Pancreas (tissue), 10 donors: ENCODE data around the gene EML1. TPM values are rescaled to one million over a fixed set of nuclear protein-coding genes. Genes with fewer than 3 reads are reported as not detected.

ENCODE experiments used
- ATAC-seq, 4 donors: fragments of 200-7000 bp; cut with Tn5 transposase; one replicate each; pipeline versions ENCODE4 v1.8.0 to v1.9.1; 2020; ENCODE audit warnings: mild to moderate bottlenecking in 4 of 4, moderate library complexity in 4 of 4
- DNase-seq, 6 donors: peaks; one replicate each; pipeline ENCODE4 v3.0.0-alpha.2; 2020
- FAIRE-seq: peaks from 2 replicates; lab custom pipeline; 2012; peaks lifted over from hg19 to GRCh38; lab: Jason Lieb, UNC
- H3K27ac ChIP-seq, 4 donors: fragments of 200-600 bp; sonication (generic); 1 replicate in 3 of 4; 2 replicates in 1 of 4; pipeline versions ENCODE4 v1.5.0 to v1.8.0; 2020
- H3K27me3 ChIP-seq, 4 donors: fragments of 200-600 bp; one replicate each; pipeline ENCODE4 v1.8.0; 2021
- H3K36me3 ChIP-seq, 3 donors: fragments of 200-600 bp; sonication (generic) in 1 of 3; one replicate each; pipeline versions ENCODE4 v1.5.0 to v1.8.0; 2020 to 2021
- H3K4me1 ChIP-seq, 3 donors: fragments of 200-600 bp; one replicate each; pipeline ENCODE4 v1.8.0; 2021
- H3K4me3 ChIP-seq, 4 donors: fragments of 200-600 bp; sonication (generic) in 2 of 4; one replicate each; pipeline versions ENCODE4 v1.5.0 to v1.8.0; 2020 to 2021
- H3K9me3 ChIP-seq, 4 donors: fragments of 200-600 bp; one replicate each; pipeline ENCODE4 v1.8.0; 2021
- CTCF ChIP-seq, 4 donors: fragments of 200-600 bp; sonication (generic) in 3 of 4; IDR thresholded peaks; one replicate each; pipeline versions ENCODE4 v1.5.0 to v1.8.0; 2021; ENCODE audit warnings: antibody characterized with exemption in 4 of 4
- WGBS, 2 donors: extraction: QIAGEN DNeasy Blood & Tissue Kit; methylation state at CpG; one replicate each; pipeline ENCODE4 v1.1.7; 2013; 5-methylcytosine and 5-hydroxymethylcytosine counted together
- intact Hi-C, 3 donors: fragments of 100-400 bp; cut with DNase I; formaldehyde crosslinking; loops; one replicate each; pipeline versions ENCODE4 v1.11.1 to v1.14.2; 2022
- polyA plus RNA-seq, 2 donors: library from polyadenylated mRNA; stranded (reverse); fragments of 200-250 nt; gene quantifications; one replicate each; pipeline ENCODE4 v1.2.3, GENCODE V29; 2013
- total RNA-seq, 6 donors: library from RNA; stranded (reverse); fragmentation: NEBNext Ultra II Directional in 4 of 6; extraction: Animal tissue kit (Norgen Biotek cat#: 25700) in 4 of 6; gene quantifications; one replicate each; pipeline versions ENCODE4 v1.2.1 to v1.2.4, GENCODE V29; 2021 to 2023
- donor health status: healthy with polysubstance abuse.
- donor health status: DM: no; HTN: no; CAD: no; lungs with moderate emphysema.
- donor health status: DM: no; HTN: no; CAD: no.
- donor health status: control.
- donor health status: control.
- donor health status: Bipolar disorder and iron deficiency.
- donor health status: DM: yes; HTN: yes; CAD: no.
- donor health status: DM: no; HTN: no; CAD: no.
- donor health status: DM: no; HTN: no; CAD: no.
- donor health status: DM: yes; HTN: yes; CAD: no.

The EML1 gene
- total and polyA plus RNA-seq, 8 donors: 3.8 to 13.4 (median 9.7) TPM

- ATAC-seq (no peak), FAIRE-seq (no peak), DNase-seq (no peak)
- no peak overlapping the region for H3K4me3 ChIP-seq
- no peaks in the 10 kb centered on the region for H3K9me3 ChIP-seq
- peaks cover 0 to 10% (median 0%) of the 10 kb centered on the region in 3 donors for H3K4me1 ChIP-seq
- no peaks in the 10 kb centered on the region for H3K27me3 ChIP-seq
- no peaks in the 10 kb centered on the region for H3K36me3 ChIP-seq
- H3K27ac ChIP-seq: no peak overlapping the region
- intact Hi-C loops: no loop called here
- no peak for TF ChIP-seq CTCF (IDR thresholded peaks at IDR 0.05)
Measured at GRCh38 chr14:99855271-99855670, 62.1 kb downstream of the EML1 start.

- no peak for ATAC-seq
- Histone ChIP-seq H3K4me1 (peaks cover 0 to 10% (median 0%) of the 10 kb centered on the region in 3 donors), H3K4me3 (no peak overlapping the region), H3K27me3 (no peaks in the 10 kb centered on the region), H3K27ac (no peak overlapping the region), H3K9me3 (no peaks in the 10 kb centered on the region), H3K36me3 (no peaks in the 10 kb centered on the region)
- intact Hi-C loops: no loop called here
- no peak for DNase-seq
- TF ChIP-seq CTCF (IDR thresholded peaks at IDR 0.05): no peak
- FAIRE-seq: no peak
- WGBS, 2 donors: 100% methylated on average over 1 of the region's 1 CpG
Measured at GRCh38 chr14:99857551-99857950, 64.3 kb downstream of the EML1 start.

DNA sequence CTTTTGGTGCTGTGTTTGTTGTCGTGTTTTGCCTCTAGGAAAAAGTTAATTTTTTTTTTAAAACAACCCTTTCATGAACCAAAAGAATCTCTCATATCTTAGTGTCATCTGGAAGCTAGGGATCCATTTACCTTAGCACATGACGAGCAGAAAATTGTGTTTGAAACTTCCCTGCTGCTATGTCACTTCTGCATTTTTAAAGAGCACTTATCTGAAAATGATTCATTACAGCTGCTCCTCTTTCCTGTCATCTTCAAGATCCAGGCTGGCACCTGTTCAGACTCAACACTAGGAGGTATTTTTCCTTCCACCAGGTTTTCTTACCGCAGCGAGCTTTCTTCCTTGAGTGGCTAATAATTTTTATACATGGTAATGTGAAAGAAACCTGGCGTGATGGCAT lies 67.0 kb downstream of the EML1 start:
- Histone ChIP-seq H3K36me3 (no peaks in the 10 kb centered on the region), H3K4me1 (peaks cover 0 to 10% (median 0%) of the 10 kb centered on the region in 3 donors), H3K9me3 (no peaks in the 10 kb centered on the region), H3K27me3 (no peaks in the 10 kb centered on the region), H3K27ac (no peak overlapping the region), H3K4me3 (no peak overlapping the region)
- no peak for ATAC-seq
- intact Hi-C loops: no loop called here
- no peak for FAIRE-seq
- DNase-seq: no peak
- no peak for TF ChIP-seq CTCF (IDR thresholded peaks at IDR 0.05)
- 86 to 91% methylated on average over 5 of the region's 5 CpGs for WGBS, 2 donors

- H3K9me3 ChIP-seq: no peaks in the 10 kb centered on the region
- H3K27ac ChIP-seq: no peak overlapping the region
- H3K4me3 ChIP-seq: no peak overlapping the region
- FAIRE-seq (no peak), ATAC-seq (no peak), DNase-seq (no peak)
- no peaks in the 10 kb centered on the region for H3K4me1 ChIP-seq
- H3K36me3 ChIP-seq: peaks cover 0 to 7% (median 0%) of the 10 kb centered on the region in 3 donors
- intact Hi-C loops: no loop called here
- TF ChIP-seq CTCF (IDR thresholded peaks at IDR 0.05): no peak
- 76% methylated on average over 4 of the region's 4 CpGs for WGBS, 2 donors
- H3K27me3 ChIP-seq: no peaks in the 10 kb centered on the region
Measured at GRCh38 chr14:99862136-99862535, 68.9 kb downstream of the EML1 start.

GRCh38 chr14:99863059-99863458 lies 69.8 kb downstream of the EML1 start:
- WGBS, 2 donors: 96 to 98% methylated on average over 2 of the region's 2 CpGs
- H3K27me3 ChIP-seq: no peaks in the 10 kb centered on the region
- no peaks in the 10 kb centered on the region for H3K9me3 ChIP-seq
- intact Hi-C loops: no loop called here
- no peaks in the 10 kb centered on the region for H3K4me1 ChIP-seq
- TF ChIP-seq CTCF (IDR thresholded peaks at IDR 0.05): no peak
- no peak for FAIRE-seq
- H3K36me3 ChIP-seq: peaks cover 0 to 7% (median 0%) of the 10 kb centered on the region in 3 donors
- H3K4me3 ChIP-seq: no peak overlapping the region
- no peak for DNase-seq
- H3K27ac ChIP-seq: no peak overlapping the region
- ATAC-seq: no peak
